HepG2 (cell line): ENCODE data around the gene SSC4D. TPM values are rescaled to one million over a fixed set of nuclear protein-coding genes. Genes with fewer than 3 reads are reported as not detected.

Source experiments
- ATF2 ChIP-seq: sonication (generic); formaldehyde crosslinking; IDR thresholded peaks from 2 replicates; pipeline ENCODE4 v1.4.0; 2020; ENCODE audit warnings: missing genetic modification reagents
- BCL6 ChIP-seq: IDR thresholded peaks from 2 replicates; pipeline ENCODE4 v1.6.1; 2016; ENCODE audit warnings: missing genetic modification reagents, missing compliant biosample characterization
- CBX2 ChIP-seq, 2 experiments: fragments of 200-600 bp in 1 of 2; sonication (generic); formaldehyde crosslinking in 1 of 2; IDR thresholded peaks; 2 replicates each; pipeline versions ENCODE4 v1.7.0 to v1.8.1; 2018 to 2022; ENCODE audit warnings: low read depth in 2 of 2, low read length in 1 of 2, mild to moderate bottlenecking in 1 of 2, missing genetic modification reagents in 1 of 2
- CREB1 ChIP-seq, 2 experiments: fragments of 450-650 bp in 1 of 2; IDR thresholded peaks; 2 replicates each; pipeline ENCODE4 v1.6.1; 2016 to 2017; ENCODE audit warnings: control low read depth in 1 of 2, mild to moderate bottlenecking in 1 of 2, missing compliant biosample characterization in 1 of 2, missing genetic modification characterization in 1 of 2
- EP300 ChIP-seq, 3 experiments: sonication (generic) in 1 of 3; formaldehyde crosslinking in 1 of 3; IDR thresholded peaks; 2 replicates each; pipeline versions ENCODE4 v1.5.1 to v1.6.1; 2011 to 2020; ENCODE audit warnings: low read depth in 2 of 3, low read length in 2 of 3, borderline replicate concordance in 1 of 3, improper control_type of control experiment in 1 of 3, mild to moderate bottlenecking in 1 of 3, missing genetic modification reagents in 1 of 3, moderate library complexity in 1 of 3
- ETV5 ChIP-seq: IDR thresholded peaks from 2 replicates; pipeline ENCODE4 v1.6.1; 2018; ENCODE audit warnings: missing biosample characterization, missing genetic modification reagents, inconsistent platforms, borderline replicate concordance
- FOXO1 ChIP-seq: sonication (generic); formaldehyde crosslinking; IDR thresholded peaks from 2 replicates; pipeline ENCODE4 v1.4.0; 2020; ENCODE audit warnings: missing genetic modification reagents
- HNF4A ChIP-seq: sonication (generic); formaldehyde crosslinking; IDR thresholded peaks from 2 replicates; pipeline ENCODE4 v1.4.0; 2020; ENCODE audit warnings: missing genetic modification reagents
- SUZ12 ChIP-seq: fragments of 150-350 bp; IDR thresholded peaks from 2 replicates; pipeline ENCODE4 v1.6.1; 2014; ENCODE audit warnings: low read depth, low read length
- TGIF2 ChIP-seq: IDR thresholded peaks from 2 replicates; pipeline ENCODE4 v1.6.1; 2016; ENCODE audit warnings: control low read depth, missing compliant biosample characterization
- ZFP37 ChIP-seq: sonication (generic); formaldehyde crosslinking; IDR thresholded peaks from 2 replicates; pipeline ENCODE4 v1.4.0; 2020; ENCODE audit warnings: missing genetic modification reagents, borderline replicate concordance
- ZNF24 ChIP-seq: fragments of 450-650 bp; IDR thresholded peaks from 2 replicates; pipeline ENCODE4 v1.6.1; 2017; ENCODE audit warnings: antibody characterized with exemption, mild to moderate bottlenecking
- ZNF335 ChIP-seq: sonication (generic); formaldehyde crosslinking; IDR thresholded peaks from 2 replicates; pipeline ENCODE4 v1.4.0; 2020; ENCODE audit warnings: missing genetic modification reagents
- ZNF350 ChIP-seq: sonication (generic); formaldehyde crosslinking; IDR thresholded peaks from 2 replicates; pipeline ENCODE4 v1.4.0; 2020; ENCODE audit warnings: mild to moderate bottlenecking, low read depth, missing genetic modification reagents, borderline replicate concordance
- ZNF414 ChIP-seq: sonication (generic); formaldehyde crosslinking; IDR thresholded peaks from 2 replicates; pipeline ENCODE4 v1.5.0; 2020; ENCODE audit warnings: missing genetic modification reagents
- ZNF430 ChIP-seq: sonication (generic); formaldehyde crosslinking; IDR thresholded peaks from 2 replicates; pipeline ENCODE4 v1.9.0; 2021; ENCODE audit warnings: mild to moderate bottlenecking, missing genetic modification reagents
- ZNF547 ChIP-seq: sonication (generic); formaldehyde crosslinking; IDR thresholded peaks from 2 replicates; pipeline ENCODE4 v1.5.1; 2020; ENCODE audit warnings: mild to moderate bottlenecking, missing genetic modification reagents
- ZNF607 ChIP-seq: sonication (generic); formaldehyde crosslinking; IDR thresholded peaks from 2 replicates; pipeline ENCODE4 v1.5.1; 2020; ENCODE audit warnings: missing genetic modification reagents, mild to moderate bottlenecking, borderline replicate concordance
- ZNF614 ChIP-seq: IDR thresholded peaks from 2 replicates; pipeline ENCODE4 v1.6.1; 2018; ENCODE audit warnings: missing biosample characterization, missing genetic modification reagents, inconsistent platforms, borderline replicate concordance
- polyA plus RNA-seq, 8 experiments: library from polyadenylated mRNA; depleted of rRNA in 3 of 8; stranded (reverse) in 7 of 8; unstranded in 1 of 8; fragments of >200 nt; fragmentation: Illumina TruSeq in 4 of 8; extraction: Trizol in 4 of 8; gene quantifications; 2 replicates each; pipeline versions ENCODE4 v1.2.1 to v1.2.3, GENCODE V29; 2011 to 2016; ENCODE audit warnings: low read depth in 4 of 8, missing spikeins in 1 of 8, mixed read lengths in 1 of 8; ENCODE audit not compliant: insufficient read depth in 1 of 8
- total RNA-seq, 5 experiments: library from RNA; depleted of rRNA; stranded (reverse); fragments of >200 nt; fragmentation: Illumina TruSeq; extraction: Trizol; gene quantifications; 2 replicates each; pipeline ENCODE4 v1.2.3, GENCODE V29; 2016; ENCODE audit warnings: low read depth in 1 of 5
- TF ChIP-seq, protein P1 (sequence below): sonication (generic); formaldehyde crosslinking; IDR thresholded peaks from 2 replicates; pipeline ENCODE4 v1.4.0; 2020; ENCODE audit warnings: missing genetic modification reagents
- TF ChIP-seq, protein P2 (sequence below): IDR thresholded peaks from 2 replicates; pipeline ENCODE4 v1.6.1; 2016; ENCODE audit warnings: missing biosample characterization, missing genetic modification reagents, low read depth
- TF ChIP-seq, protein P3 (sequence below): IDR thresholded peaks from 2 replicates; pipeline ENCODE4 v1.6.1; 2018; ENCODE audit warnings: missing genetic modification reagents, mild to moderate bottlenecking, missing compliant biosample characterization

The SSC4D gene
- total and polyA plus RNA-seq, 2 of the 13 experiments (the other 11 are each of a cell fraction or from before 2014, with no cell fraction given): 33.3 to 63.8 TPM

DNA sequence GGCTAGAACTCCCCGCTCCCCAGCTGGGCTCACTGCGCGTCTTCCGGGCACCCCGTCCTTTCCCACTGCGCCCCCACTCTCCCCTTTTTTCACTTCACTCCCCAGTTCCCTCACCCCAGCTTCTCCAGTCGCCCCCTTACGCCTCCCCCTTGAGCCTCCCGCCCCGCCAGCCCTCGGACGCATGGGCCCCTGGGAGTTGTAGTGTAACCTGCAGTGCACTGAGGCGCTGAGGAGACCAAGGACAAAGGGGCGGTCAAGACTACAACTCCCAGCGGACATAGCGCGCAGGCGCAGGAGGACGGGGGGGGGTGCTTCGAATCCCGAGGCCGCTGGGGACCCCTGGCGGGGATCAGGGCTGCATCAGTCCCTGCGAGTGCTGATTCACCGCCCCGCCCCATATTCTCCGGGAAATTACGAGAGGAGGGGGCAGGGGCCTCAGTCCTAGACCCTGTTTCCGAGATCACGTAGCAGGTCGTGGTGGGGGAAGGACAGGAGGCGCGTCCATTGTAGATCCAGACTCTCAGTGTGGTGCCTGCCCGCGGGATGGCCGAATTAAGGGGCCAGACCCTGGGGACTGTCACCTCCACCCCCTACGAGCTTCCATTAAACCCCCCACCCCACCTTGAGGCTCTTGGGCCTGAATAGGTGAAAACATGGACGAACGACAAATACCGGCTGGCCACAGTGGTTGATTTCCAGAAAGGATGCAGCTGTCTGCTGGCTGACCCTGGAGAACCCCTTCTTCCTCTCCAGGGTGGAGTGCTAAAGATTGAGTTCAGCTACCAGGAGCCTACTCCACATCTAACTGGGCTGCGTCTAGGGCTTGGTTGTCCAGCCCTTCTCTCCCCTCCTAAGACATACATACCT, 50.2 kb downstream of the SSC4D start (continued):
- TF ChIP-seq SUZ12 (peak; percentile 84), FOXO1 (peak; percentile 66), ZNF350 (peak; percentile 71; the same call in 1 of the 2 replicates), ATF2 (CRISPR knock-in tag) (0 out of 2 replicates have a peak, but pooled peaks have one; percentile 27), ZNF335 (CRISPR knock-in tag) (0 out of 2 replicates have a peak, but pooled peaks have one; percentile 11), HNF4A (CRISPR knock-in tag) (0 out of 2 replicates have a peak, but pooled peaks have one; percentile 6), ZNF24 (no peak), EP300 (IDR thresholded peaks at IDR 0.05; ENCODE audit: low read depth in 2 of 2, low read length in 2 of 2) (peak; percentile 50 to 69; a peak in 3 of 4 replicates), EP300 (CRISPR knock-in tag; IDR thresholded peaks at IDR 0.05; ENCODE audit: borderline replicate concordance) (peak; percentile 12; the same call in 1 of the 2 replicates), ZNF547 (CRISPR knock-in tag) (peak; percentile 25; the same call in 1 of the 2 replicates), ZNF414 (CRISPR knock-in tag) (peak; percentile 16; the same call in 1 of the 2 replicates), ZNF607 (CRISPR knock-in tag) (no peak), CREB1 (IDR thresholded peaks at IDR 0.05) (peak; percentile 47; the same call in 1 of the 2 replicates), CREB1 (CRISPR knock-in tag; IDR thresholded peaks at IDR 0.05) (peak; percentile 91), ETV5 (CRISPR knock-in tag) (peak; percentile 63; the same call in 1 of the 2 replicates), CBX2 (IDR thresholded peaks at IDR 0.05; ENCODE audit: low read depth, low read length) (no peak), CBX2 (CRISPR knock-in tag; IDR thresholded peaks at IDR 0.05; ENCODE audit: low read depth) (no peak), TGIF2 (peak; percentile 61; the same call in 1 of the 2 replicates), ZNF430 (CRISPR knock-in tag) (0 out of 2 replicates have a peak, but pooled peaks have one; percentile 31), BCL6 (CRISPR knock-in tag) (peak; percentile 34; the same call in 1 of the 2 replicates), ZFP37 (CRISPR knock-in tag) (0 out of 2 replicates have a peak, but pooled peaks have one; percentile 38), ZNF614 (CRISPR knock-in tag) (peak; percentile 84; the same call in 1 of the 2 replicates)
- TF ChIP-seq, protein P1, sequence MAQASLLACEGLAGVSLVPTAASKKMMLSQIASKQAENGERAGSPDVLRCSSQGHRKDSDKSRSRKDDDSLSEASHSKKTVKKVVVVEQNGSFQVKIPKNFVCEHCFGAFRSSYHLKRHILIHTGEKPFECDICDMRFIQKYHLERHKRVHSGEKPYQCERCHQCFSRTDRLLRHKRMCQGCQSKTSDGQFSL (CRISPR knock-in tag): peak; percentile 100
- TF ChIP-seq, protein P2, sequence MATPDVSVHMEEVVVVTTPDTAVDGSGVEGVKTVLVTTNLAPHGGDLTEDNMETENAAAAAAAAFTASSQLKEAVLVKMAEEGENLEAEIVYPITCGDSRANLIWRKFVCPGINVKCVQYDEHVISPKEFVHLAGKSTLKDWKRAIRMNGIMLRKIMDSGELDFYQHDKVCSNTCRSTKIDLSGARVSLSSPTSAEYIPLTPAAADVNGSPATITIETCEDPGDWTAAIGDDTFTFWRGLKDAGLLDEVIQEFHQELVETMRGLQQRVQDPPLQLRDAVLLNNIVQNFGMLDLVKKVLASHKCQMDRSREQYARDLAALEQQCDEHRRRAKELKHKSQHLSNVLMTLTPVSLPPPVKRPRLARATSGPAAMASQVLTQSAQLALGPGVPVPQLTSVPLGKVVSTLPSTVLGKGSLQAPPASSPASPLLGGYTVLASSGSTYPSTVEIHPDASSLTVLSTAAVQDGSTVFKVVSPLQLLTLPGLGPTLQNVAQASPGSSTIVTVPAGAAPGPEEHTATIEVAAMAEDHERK: peak; percentile 64; the same call in 1 of the 2 replicates
- TF ChIP-seq, protein P3, sequence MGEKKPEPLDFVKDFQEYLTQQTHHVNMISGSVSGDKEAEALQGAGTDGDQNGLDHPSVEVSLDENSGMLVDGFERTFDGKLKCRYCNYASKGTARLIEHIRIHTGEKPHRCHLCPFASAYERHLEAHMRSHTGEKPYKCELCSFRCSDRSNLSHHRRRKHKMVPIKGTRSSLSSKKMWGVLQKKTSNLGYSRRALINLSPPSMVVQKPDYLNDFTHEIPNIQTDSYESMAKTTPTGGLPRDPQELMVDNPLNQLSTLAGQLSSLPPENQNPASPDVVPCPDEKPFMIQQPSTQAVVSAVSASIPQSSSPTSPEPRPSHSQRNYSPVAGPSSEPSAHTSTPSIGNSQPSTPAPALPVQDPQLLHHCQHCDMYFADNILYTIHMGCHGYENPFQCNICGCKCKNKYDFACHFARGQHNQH (CRISPR knock-in tag): peak; percentile 51; the same call in 1 of the 2 replicates
